CD1c-positive myeloid dendritic cell (primary cell): ENCODE results near the gene EXOC8.
A peak's percentile ranks its signal among the peaks of the same experiment; 100 is the strongest.

Experiments used
- DNase-seq: peaks from one replicate; pipeline ENCODE4 v3.0.0-alpha.2; 2016; ENCODE audit errors: extremely low spot score

Gene EXOC8

DNA sequence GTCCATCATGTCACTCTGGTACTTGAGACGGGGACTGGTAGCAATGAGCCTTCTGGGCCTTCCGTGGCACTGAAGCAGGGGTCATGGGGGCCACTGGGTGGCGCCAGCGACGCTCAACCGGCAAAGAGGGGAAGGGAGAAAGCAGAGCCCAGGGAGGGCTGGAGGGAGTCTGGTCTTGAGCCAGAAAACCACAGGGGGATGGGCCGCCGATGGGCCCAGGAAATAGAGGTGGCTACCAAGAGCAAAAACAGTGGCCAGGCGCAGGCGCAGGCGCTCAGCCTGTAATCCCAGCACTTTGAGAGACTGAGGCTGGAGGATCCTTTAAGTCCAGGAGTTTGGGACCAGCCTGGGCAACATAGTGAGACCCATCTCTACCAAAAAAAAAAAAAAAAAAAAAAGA, 21.8 kb downstream of the EXOC8 start:
- DNase-seq: peak; percentile 50

GRCh38 chr1:231313661-231314060, 24.0 kb downstream of the EXOC8 start:
- DNase-seq: no peak

DNA sequence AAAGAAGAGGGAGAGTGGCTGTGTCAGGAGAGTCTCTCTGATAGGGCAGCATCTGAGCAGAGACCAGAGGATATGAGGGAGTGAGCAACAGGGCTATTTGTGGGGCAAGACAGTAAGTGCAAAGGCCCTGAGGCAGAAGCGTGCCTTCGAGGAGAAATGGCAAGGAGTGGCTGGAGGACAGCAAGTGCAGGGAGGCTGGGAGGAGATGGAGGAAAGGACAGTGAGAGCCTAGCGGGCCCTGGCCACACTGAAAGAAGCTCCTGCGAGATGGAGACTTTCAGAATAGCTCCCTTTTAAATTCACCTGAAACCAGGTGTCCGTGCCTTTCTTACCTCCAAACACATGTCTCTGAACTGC, 25.2 kb downstream of the EXOC8 start:
- DNase-seq: no peak

- no peak for DNase-seq
These were observed 25.8 kb downstream of the EXOC8 start for GRCh38 chr1:231311720-231312431.

DNA sequence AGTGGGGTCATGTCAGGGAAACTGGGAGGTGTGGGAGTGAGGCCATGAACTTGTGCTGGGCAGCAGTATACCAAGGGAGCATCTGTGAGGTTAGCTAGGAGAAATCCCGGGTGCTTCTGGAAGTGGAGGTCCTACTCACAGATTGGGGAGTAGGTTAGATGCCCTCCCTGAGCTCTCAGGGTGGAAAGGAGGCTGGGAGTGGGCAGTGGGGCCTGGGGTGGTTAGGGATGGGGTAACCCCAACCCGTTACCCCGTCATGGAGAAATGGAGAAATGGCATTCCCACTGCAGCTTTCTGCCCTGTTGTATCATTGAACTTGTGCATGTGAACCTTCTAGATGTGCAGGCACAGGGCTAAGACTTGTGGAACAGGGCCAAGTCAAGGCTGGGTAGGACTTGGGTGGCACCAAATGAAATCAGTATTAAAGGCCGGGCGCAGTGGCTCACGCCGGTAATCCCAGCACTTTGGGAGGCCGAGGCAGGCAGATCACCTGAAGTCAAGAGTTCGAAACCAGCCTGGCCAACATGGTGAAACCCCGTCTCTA, 27.2 kb downstream of the EXOC8 start:
- no peak for DNase-seq

- DNase-seq: no peak
These were observed 35.7 kb downstream of the EXOC8 start for GRCh38 chr1:231301990-231302389.

DNA sequence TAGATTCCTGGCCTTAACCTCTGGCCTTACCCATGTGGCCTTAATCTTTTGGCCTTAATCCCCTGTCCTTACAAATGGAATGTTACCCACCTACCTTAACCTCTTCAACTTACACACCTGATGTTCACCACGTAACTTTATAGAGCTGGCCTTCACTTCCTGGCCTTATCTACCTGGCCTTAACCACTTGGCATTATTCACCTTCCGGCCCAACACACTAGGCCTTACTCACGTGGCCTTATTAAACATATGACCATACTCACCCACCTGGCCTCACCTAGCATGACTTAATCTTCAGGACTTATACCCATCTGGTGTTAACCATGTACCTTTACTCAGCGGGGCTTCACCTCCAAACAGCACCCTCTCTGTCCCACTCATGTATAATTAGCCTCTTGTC, 41.7 kb downstream of the EXOC8 start:
- no peak for DNase-seq

GRCh38 chr1:231286603-231287002, 51.0 kb downstream of the EXOC8 start:
- no peak for DNase-seq

GRCh38 chr1:231284441-231284840, 53.2 kb downstream of the EXOC8 start:
- DNase-seq: no peak
